HG02938 (cell line): ENCODE results near the gene AATK.

Experiments
- ATAC-seq: cut with Tn5 transposase; IDR thresholded peaks from one replicate; pipeline ENCODE4 v1.9.1; 2021; ENCODE audit warnings: mild to moderate bottlenecking, moderate library complexity; ENCODE audit not compliant: unreplicated experiment

AATK gene

GRCh38 chr17:81197409-81197795 lies 31.4 kb upstream of the AATK start:
- no peak for ATAC-seq

- ATAC-seq = no peak
Measured at GRCh38 chr17:81196505-81197408, 30.7 kb upstream of the AATK start.

DNA sequence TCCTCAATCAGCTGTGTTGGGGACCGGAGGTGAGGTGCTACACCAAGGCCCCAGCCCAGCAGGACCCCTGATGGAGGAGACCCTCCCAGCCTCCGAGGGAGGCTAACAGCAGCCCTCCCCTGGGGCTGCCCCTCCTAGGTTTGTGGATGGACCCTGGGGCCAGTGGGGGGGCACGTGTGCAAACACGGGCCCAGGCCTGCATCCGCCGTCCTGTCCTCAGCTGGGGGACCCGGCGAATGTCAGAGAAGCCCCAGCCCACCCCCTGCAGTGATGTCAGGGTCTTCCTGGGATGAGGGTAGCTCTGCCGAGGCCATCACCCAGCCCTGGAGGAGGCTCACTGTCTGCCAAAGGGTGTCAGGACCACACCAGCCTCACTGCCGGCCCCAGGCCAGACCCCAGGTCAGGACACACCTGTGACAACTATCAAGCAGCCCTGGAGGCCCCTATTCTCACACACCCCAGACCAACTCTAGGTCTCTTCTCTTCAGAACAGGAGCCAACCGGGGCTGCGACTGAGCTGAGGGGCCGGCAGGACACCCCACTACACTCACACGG lies 30.0 kb upstream of the AATK start:
- no peak for ATAC-seq

- ATAC-seq = no peak
Measured at GRCh38 chr17:81194941-81195901, 29.2 kb upstream of the AATK start.

- ATAC-seq = no peak
Measured at GRCh38 chr17:81194225-81194760, 28.3 kb upstream of the AATK start.

- no peak for ATAC-seq
Measured at GRCh38 chr17:81193470-81194224, 27.6 kb upstream of the AATK start.

DNA sequence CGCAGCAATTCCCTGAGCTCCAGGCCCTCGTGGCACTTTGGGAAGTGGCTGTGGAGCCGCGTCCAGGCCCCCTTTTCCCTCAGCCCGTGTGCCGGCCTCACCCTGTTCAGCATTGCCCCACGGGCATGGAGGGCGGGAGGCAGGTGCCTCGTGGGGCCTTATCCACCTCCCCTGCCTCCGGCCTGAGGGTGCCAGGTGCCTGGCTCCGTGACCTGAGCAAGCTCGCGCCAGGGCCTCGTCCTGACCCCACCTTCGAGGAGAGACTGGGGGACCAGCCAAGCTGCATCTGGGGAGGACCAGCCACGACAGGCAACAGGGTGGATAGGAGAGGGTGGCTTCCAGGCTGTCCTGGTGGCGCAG lies 27.0 kb upstream of the AATK start:
- ATAC-seq = no peak

GRCh38 chr17:81192386-81193050 lies 26.5 kb upstream of the AATK start:
- ATAC-seq = no peak

- no peak for ATAC-seq
Measured at GRCh38 chr17:81191646-81192045, 25.6 kb upstream of the AATK start.

- ATAC-seq = no peak
Measured at GRCh38 chr17:81191116-81191515, 25.1 kb upstream of the AATK start.

DNA sequence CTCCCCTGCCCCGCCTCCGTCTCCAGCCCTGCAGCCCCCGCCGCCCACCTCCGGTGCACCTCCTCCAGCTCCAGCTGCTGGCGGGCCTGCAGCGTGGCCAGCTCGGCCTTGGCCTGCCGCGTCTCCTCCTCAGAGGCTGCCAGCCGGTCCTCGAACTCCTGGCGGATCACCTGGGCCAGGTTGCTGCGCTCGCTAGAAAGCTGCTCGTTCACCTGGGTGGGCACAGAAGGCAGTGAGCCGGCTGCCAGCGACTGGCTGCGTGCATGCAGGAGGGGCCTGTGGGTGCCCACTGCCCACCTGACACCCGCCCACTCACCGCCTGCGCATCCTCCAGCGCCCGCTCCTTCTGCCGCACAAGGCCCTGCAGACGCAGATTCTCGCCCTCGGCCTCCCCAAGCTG lies 24.6 kb upstream of the AATK start:
- ATAC-seq = no peak

DNA sequence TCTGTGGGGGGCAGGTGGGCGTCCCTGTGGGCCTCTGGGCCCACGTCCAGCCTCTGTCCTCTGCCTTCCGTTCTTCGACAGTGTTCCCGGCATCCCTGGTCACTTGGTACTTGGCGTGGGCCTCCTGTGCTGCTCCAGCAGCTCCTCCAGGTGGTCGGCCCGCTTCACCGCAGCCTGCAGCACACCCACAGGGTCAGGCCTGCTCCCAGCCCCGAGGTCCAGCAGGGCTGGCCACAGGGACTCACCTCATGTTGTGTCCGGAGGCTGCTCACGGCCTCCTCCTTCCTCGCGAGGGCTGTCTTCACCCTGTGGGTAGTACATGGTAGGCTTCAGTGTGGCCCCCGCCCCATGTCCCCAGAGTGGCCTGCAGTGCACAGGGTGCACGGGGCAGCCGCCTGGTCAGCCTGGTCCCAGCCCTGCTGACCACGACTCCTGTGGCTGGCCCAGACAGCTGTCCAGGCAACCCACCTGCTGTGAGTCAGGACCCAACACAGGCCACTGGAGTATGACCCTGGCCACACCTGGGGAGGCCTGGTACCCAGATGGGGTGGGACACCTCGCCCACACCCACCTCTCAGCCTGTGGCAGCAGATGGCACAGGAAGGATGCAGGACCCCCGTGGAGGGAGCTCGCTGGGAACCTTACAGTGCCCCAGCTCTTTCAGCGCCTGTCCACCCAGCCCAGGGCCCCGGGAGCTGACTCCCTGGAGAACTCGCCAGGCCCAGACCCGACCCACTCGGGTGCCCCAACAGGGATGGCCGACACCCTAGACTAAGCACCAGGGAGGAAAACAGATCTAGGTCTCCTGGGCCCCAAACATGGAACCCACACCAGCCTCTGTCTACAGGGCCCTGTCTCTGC lies 23.9 kb upstream of the AATK start:
- ATAC-seq = no peak

DNA sequence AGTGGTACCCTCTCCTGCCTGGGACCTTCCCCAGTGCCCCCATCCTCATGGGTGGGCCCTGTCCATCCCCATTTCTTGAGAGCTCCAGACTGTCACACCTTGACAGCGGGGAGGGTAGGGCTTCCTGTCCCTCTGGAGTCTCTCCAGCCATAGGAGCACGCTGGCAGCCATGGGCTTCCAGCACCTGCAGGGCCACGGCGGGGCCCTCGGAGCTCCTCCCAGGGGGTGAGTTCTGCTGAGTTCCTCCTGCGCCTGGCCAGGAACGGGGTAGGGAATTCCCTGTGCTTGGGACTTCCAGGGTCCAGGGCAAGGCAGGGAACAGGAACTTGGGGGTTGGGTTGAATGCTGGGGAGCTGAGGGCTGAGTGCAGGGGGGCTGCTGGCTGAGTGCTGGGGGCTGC lies 23.0 kb upstream of the AATK start:
- no peak for ATAC-seq

- no peak for ATAC-seq
Measured at GRCh38 chr17:81188491-81188840, 22.4 kb upstream of the AATK start.

GRCh38 chr17:81187586-81188490 lies 21.8 kb upstream of the AATK start:
- ATAC-seq = no peak

DNA sequence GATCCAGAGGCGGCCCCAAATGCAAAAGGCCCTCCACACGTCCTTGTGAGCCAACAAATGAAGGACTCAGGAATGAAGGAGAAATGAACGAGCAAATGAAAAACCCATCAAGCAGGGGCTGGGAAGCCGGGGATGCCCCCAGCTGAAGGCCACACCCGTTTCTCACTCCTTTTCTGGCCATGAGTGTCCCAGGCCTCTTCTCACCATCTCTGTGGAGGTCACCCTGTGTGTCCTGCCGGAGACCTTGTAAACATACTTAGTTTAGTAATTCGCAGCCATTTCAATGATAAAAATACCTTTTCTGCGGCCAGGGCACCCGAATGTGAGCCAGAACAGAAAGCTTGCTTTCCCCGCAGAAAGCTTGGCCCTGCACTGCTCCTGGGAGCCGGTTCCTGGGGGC lies 21.1 kb upstream of the AATK start:
- ATAC-seq = no peak

DNA sequence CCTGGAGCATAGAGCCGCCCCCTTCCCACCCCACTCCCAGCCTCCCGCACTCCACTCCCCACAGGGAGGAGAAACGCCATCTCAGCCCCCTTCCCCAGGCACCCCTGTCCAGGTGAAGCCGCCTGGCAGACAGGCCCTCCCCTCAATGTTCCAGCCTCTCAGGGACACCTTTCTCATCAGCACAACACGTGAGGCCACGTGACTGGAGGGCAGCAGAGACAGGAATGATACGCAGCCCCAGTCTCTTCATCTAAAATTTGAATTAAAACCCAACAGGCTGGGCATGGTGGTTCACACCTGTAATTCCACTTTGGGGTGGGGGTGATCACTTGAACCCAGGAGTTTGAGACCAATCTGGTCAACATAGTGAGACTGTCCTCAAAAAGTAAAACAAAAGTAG lies 20.2 kb upstream of the AATK start:
- no peak for ATAC-seq

- no peak for ATAC-seq
Measured at GRCh38 chr17:81184555-81184954, 18.5 kb upstream of the AATK start.
